Prostate gland (tissue), 2 donors: ENCODE measurements around the gene KRT40.

Experiments
- CTCF ChIP-seq, 4 experiments: fragments of 200-600 bp in 2 of 4; fragments of 450-650 bp in 2 of 4; sonication (generic) in 2 of 4; IDR thresholded peaks; 1 replicate in 3 of 4; 2 replicates in 1 of 4; pipeline ENCODE4 v1.5.1; 2016 to 2019; ENCODE audit warnings: antibody characterized with exemption in 4 of 4, mild to moderate bottlenecking in 2 of 4, moderate library complexity in 2 of 4
- POLR2A ChIP-seq: fragments of 450-650 bp; IDR thresholded peaks from one replicate; pipeline ENCODE4 v1.6.1; 2016; ENCODE audit warnings: antibody characterized with exemption, mild to moderate bottlenecking

DNA sequence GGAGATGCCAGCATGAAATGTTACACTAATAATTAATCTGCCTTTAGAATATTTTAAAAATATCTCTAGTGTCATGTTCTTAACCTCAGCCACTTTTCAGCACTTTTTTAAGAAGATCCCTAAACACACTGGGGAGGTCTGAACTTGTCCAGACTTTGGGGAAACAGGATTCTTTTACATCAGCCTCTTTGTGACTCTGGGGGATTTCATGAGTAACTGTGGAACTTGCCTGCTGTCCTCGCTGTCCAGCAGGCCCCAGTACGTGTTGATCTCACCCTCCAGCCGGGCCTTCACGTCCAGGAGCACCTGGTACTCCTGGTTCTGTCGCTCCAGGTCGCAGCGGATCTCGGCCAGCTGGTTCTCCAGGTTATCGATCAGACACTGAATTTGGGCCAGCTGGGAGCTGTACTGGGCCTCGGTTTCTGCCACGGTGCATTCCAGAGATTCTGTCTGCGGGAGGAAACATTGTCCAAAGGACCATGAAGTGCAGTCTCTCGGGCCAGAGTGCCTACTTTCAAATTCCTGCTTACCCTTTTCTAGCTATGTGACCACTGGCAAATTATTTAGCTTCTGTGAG, 5.5 kb downstream of the KRT40 start:
- no peak for TF ChIP-seq POLR2A
- TF ChIP-seq CTCF (IDR thresholded peaks at IDR 0.05) = no peak
